ENCODE data around the gene EIF1AY.
"Not testable (repeated sequence)": the region's sequence is repeated elsewhere in the genome, so short reads cannot be mapped to it uniquely, and the experiment has no call there.

The EIF1AY gene, protein sequence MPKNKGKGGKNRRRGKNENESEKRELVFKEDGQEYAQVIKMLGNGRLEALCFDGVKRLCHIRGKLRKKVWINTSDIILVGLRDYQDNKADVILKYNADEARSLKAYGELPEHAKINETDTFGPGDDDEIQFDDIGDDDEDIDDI

DNA sequence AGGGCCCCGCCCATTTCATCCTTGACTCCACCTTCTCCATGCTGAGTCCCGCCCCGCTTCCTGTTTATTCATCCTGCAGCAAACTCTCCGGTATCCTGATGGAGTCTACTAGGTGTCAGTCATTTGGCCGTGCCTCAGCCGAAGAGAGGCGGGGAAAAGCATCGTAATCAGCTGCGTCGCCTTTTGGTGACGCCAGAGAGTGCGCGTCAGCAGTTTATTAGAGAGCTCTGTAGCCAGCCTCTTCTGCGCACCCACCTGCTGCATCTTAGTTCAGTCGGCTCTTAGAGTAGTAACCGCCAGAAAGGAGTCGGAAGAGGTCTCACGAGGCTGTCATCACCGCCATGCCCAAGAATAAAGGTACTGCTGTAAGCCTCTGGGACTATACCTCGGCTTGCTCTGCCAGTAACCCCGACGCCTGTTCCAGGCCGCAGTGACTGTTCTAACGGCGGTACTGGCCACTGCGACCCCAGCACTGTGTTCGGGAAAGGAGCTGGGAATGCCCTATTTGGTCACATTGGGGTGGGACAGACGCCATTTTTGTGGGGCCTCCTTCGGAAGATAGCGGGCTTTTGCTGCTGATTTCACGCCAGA is at the start of gene EIF1AY:
EIF1AY (plus strand) TSS at position 246 of the 591 bp plus-strand sequence; CDS start at position 342, 96 bp downstream.
- peak; percentile 87 for DNase-seq

GRCh38 chrY:20528435-20528834 is 47.1 kb upstream of the EIF1AY start:
- no peak for DNase-seq

GRCh38 chrY:20538186-20538585 is 37.4 kb upstream of the EIF1AY start:
- no peak for DNase-seq

GRCh38 chrY:20538933-20539332 is 36.6 kb upstream of the EIF1AY start:
- DNase-seq = no peak

DNA sequence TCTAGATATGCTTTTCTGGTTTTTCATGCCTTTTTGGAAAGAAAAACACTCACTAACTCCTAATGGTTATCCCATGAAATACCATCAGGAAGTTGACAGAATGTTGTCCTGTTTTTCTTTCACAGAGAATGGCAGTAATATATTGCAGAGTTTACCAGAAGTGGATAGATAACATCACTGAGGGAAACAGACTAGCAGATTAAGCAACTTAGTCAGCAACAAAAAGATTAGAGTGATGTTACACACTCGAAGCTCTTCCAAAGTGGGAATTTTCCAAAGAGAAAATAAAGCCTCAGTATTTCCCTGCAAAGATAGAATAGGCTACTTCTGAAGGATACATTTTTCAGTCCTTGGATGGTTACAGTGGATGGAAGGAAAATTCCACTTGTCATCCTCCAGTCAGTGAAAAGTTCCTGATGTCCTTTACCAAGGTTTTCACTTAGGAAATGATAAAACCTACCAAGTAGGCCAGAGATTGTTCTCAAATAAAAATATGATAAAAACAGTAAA is 31.1 kb upstream of the EIF1AY start:
- DNase-seq = no peak

- no peak for DNase-seq
Measured at GRCh38 chrY:20546071-20546470, 29.5 kb upstream of the EIF1AY start.

- no peak for DNase-seq
Measured at GRCh38 chrY:20549289-20549688, 26.3 kb upstream of the EIF1AY start.

- DNase-seq = no peak
Measured at GRCh38 chrY:20551840-20552239, 23.7 kb upstream of the EIF1AY start.

- not testable (repeated sequence) for DNase-seq
Measured at GRCh38 chrY:20552764-20553323, 22.7 kb upstream of the EIF1AY start.

GRCh38 chrY:20555820-20556219 is 19.8 kb upstream of the EIF1AY start:
- DNase-seq = no peak

GRCh38 chrY:20558677-20559076 is 16.9 kb upstream of the EIF1AY start:
- no peak for DNase-seq

DNA sequence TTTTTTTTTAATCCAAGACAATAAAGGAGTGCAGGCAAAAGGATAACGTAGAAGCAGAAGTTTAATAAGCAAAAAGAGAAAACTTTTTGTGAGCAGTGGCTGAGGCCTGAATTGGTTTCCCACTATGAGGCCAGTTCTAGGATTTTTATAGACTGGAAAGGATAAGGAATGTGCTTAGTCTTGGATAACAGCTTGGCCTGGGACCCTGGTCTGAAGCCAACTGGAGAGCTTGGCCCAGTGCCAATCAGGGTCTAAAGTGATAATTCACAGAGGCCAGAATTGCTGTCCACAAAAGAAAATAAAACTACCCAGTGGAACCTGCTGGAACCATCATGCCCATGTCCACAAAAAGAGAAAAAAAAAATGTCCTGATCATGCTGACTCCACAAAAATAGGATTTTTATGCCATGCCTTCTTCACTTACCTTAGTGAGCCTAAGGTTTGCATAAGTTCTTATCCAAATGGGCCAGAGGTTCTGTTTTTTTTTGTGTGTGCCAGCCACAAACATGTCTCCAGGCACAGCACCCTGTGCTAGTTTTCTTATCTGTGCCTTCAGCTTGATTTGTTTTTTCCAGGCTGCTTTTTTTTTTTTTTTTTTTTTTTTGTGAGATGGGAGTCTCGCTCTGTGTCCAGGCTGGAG is 15.6 kb upstream of the EIF1AY start:
- no peak for DNase-seq

DNA sequence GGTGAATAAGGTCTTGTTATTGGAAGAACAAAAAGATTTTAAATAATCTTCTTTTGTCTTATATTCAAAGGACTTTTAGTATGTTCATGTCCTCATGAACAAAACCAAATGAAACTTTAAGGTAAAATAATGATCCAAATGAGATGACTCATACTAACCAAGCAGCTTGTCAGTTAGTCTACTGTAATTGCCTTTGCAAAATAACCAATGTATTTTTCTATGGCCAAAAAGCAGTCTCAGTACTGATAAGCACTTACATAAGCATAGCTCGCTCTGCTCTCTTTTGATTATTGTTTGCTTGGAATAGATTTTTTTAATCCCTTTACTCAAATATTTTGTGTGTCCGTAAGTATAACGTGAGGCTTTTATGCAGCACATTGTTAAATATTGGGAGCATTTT is 4.3 kb upstream of the EIF1AY start:
- no peak for DNase-seq

- DNase-seq = no peak
Measured at GRCh38 chrY:20576506-20576905, 930 bp downstream of the EIF1AY start.

DNA sequence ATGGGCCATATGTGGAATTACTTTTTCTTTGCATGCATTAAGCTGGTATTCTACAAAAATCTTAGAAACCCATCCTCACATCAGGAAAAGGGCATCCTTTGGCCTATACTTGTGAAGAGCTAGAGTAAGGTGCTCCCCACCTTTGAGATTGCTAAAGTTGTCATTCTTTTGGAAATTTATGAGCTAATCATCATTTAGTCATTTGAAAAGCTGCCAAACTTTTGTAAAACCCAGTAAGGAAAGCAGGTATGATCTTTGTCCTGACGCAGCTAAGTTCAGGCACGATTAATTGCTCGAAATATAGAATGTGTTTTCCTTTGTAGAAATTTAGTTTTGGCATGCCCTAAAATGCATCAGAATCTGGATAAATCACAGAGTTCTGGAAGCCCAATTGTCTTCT is 2.6 kb downstream of the EIF1AY start:
- DNase-seq = no peak

DNA sequence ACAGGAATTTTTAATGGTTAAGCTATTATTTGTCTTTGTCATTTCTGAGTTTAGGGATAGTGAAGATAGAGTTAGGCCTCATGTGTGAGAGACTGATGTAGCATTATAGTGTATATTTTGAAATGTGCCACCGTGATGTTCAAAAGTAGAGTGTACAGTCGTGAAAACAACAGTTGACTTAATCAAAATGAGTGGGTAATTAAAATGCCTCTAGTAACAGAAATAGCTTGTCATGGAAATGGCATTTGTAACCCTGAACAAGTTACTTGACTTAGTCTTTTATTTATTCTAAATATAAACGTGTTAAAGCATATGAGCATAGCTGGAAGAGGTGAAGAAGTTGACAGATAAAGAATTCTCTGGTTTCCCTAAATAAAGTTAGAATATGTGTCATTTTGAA is 6.1 kb downstream of the EIF1AY start:
- no peak for DNase-seq

- DNase-seq = no peak
Measured at GRCh38 chrY:20586161-20586560, 10.6 kb downstream of the EIF1AY start.

Measured in activated CD4-positive, alpha-beta T cell treated with anti-CD3 and anti-CD28 coated beads for 48 hours (primary cell).